ENCODE data around the gene LASP1NB.

The LASP1NB gene

DNA sequence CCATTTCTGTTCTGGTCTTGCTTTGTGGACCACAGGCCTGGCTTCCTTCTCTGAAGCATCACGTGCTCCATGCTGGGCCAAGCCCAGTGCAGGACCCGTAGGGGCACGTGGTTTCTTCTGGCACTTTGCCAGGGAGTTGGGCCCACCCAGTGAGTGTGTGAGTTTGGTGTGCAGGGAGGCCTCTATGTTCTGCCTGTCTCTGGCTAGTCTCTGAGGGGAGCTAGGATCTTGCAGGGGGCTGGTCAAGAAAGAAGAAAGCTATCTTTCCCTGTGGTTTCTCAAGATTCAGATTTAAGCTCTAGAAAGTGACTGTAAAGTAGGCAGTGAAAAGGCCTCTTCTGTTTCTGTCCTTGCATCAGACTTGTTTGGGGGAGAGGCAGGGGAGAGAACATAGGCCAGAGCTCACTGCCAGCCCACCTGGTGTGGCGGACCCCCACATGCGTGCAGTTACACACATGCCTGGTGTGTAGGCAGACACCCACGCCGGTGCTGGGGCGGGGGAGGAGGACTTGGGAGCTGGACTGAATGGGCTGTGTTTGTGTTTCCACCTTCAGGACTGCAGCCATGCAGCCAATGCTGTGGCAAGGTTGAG lies 43.7 kb upstream of the LASP1NB start:
- H3K79me1 ChIP-seq (ENCODE audit: low read depth, low read length) = peaks cover 10% of the 10 kb centered on the region
- H3K27me3 ChIP-seq (ENCODE audit: control insufficient read depth in 3 of 3, insufficient read depth in 3 of 3, low read depth in 1 of 3, low read length in 3 of 3) = no peaks in the 10 kb centered on the region
- H3K14ac ChIP-seq (ENCODE audit: low read length) = no peak overlapping the region
- no CpG with 5 or more reads among the region's 8 CpGs for whole genome bisulfite sequencing, 2 donors (ENCODE audit: extremely low coverage in 2 of 2, insufficient read length in 2 of 2, insufficient replicate concordance in 1 of 2)
- DNase-seq (ENCODE audit: low spot score) = no peak
- peak overlapping the region; percentile 50 for H4K91ac ChIP-seq (ENCODE audit: low read depth, low read length, poor library complexity)
- peak overlapping the region; percentile 82 for H2AK5ac ChIP-seq (ENCODE audit: low read depth, low read length)
- peaks cover 3 to 55% of the 10 kb centered on the region in 2 donors for H3K36me3 ChIP-seq (replicated peaks in 1 of 2; ENCODE audit: control insufficient read depth in 2 of 2, insufficient read depth in 2 of 2, low read length in 2 of 2)
- H2BK15ac ChIP-seq (ENCODE audit: low read length) = peak overlapping the region; percentile 56
- no peak overlapping the region for H3K4ac ChIP-seq (ENCODE audit: low read length)
- H3K27ac ChIP-seq (replicated peaks; ENCODE audit: low read length) = peak overlapping the region; percentile 61
- peak overlapping the region; percentile 47 for H2BK12ac ChIP-seq (ENCODE audit: low read length)
- peak overlapping the region; percentile 88 for H3K9ac ChIP-seq (ENCODE audit: low read depth, low read length, poor library complexity)
- H3K9me3 ChIP-seq (replicated peaks in 1 of 2; ENCODE audit: control insufficient read depth in 2 of 2, insufficient read depth in 1 of 2, low read depth in 1 of 2, low read length in 2 of 2) = no peaks in the 10 kb centered on the region
- H3K23ac ChIP-seq (ENCODE audit: low read depth, low read length, poor library complexity) = peak overlapping the region; percentile 57
- no peak overlapping the region for H4K8ac ChIP-seq (ENCODE audit: low read depth, low read length)
- peaks cover 68 to 73% of the 10 kb centered on the region in 2 donors for H3K4me1 ChIP-seq (ENCODE audit: control insufficient read depth in 2 of 2, insufficient read depth in 1 of 2, low read depth in 1 of 2, low read length in 2 of 2)
- H2BK5ac ChIP-seq (ENCODE audit: low read length) = peak overlapping the region; percentile 30
- no peak overlapping the region for H3K4me3 ChIP-seq (ENCODE audit: low read length in 2 of 2)
- H2AFZ ChIP-seq (ENCODE audit: low read length) = no peak overlapping the region
- no peak overlapping the region for H2BK120ac ChIP-seq (ENCODE audit: low read depth, low read length)
- H3K4me2 ChIP-seq (ENCODE audit: insufficient read depth, low read length, poor library complexity, severe bottlenecking) = no peak overlapping the region
- peak overlapping the region; percentile 92 for H3K18ac ChIP-seq (ENCODE audit: low read length)

DNA sequence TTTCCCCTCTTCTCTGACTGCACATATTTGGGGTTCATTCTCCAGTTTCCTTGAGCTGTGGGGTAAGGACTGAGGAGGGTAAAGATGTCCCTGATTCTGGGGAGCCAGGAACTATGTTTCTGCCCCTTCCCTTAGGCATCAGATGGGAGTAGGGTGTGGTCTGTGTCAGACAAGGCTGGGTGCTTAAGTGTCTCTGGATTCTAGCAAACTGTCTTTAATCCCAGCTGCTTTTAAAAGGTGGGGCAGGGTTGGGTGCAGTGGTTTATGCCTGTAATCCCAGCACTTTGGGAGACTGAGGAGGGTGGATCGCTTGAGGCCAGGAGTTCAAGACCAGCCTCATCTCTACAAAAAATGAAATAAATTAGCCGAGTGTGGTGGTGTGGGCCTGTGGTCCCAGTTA lies 42.5 kb upstream of the LASP1NB start:
- no peak overlapping the region for H4K91ac ChIP-seq (ENCODE audit: low read depth, low read length, poor library complexity)
- H2AK5ac ChIP-seq (ENCODE audit: low read depth, low read length) = peak overlapping the region; percentile 38
- no CpG with 5 or more reads among the region's 2 CpGs for WGBS, 2 donors (ENCODE audit: extremely low coverage in 2 of 2, insufficient read length in 2 of 2, insufficient replicate concordance in 1 of 2)

DNA sequence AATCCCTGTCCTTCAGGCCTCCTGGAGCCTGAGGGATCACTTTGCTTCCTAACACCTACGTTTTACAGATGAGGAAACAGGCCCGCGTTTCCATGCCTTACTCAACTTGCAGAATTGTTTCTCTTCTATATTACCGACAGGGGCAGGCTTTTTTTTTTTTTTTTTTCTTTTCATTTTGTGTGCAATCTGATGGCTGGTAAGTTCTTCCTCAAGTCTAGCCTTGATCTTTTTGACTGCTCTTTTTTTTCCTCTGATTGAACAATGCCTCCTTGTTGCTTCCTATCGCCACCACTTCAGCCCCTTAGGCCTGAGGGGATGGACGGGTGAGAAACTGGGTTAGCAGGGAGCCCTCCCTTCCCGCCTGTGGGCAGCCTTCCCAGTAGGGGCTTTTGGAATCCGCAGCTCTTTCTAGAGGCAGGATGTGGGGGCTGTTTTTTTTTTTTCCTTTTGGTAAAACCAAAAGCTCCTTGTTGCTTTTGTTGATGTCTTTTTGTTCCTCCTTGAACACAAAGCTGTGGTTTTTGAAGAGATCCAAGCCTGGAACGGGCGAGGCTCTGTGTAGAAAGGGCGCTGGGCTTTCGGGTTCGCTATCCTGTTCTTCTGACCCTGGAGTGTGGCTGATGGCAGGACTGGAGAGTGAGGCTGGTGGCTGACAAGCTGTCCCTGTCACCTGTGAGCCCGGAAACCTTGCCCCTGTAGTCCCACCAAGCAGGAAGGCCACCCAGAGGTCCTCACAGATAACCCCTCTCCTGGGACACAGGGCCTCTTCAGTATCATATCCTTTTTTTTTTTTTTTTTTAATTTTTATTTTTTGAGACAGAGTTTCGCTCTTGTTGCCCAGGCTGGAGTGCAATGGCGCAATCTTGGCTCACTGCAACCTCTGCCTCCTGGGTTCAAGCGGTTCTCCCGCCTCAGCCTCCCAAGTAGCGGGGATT lies 41.6 kb upstream of the LASP1NB start:
- no peak for DNase-seq (ENCODE audit: low spot score)
- no peak overlapping the region for H3K4me3 ChIP-seq (ENCODE audit: low read length in 2 of 2)
- no peak overlapping the region for H3K9ac ChIP-seq (ENCODE audit: low read depth, low read length, poor library complexity)
- no peak overlapping the region for H4K8ac ChIP-seq (ENCODE audit: low read depth, low read length)
- H2AK5ac ChIP-seq (ENCODE audit: low read depth, low read length) = peak overlapping the region; percentile 8
- peak overlapping the region; percentile 16 for H2AFZ ChIP-seq (ENCODE audit: low read length)
- H2BK15ac ChIP-seq (ENCODE audit: low read length) = no peak overlapping the region
- H3K4me1 ChIP-seq (ENCODE audit: control insufficient read depth in 2 of 2, insufficient read depth in 1 of 2, low read depth in 1 of 2, low read length in 2 of 2) = peaks cover 53 to 62% of the 10 kb centered on the region in 2 donors
- H3K4me2 ChIP-seq (ENCODE audit: insufficient read depth, low read length, poor library complexity, severe bottlenecking) = peak overlapping the region; percentile 29
- H3K27ac ChIP-seq (replicated peaks; ENCODE audit: low read length) = peak overlapping the region; percentile 85
- peaks cover 5 to 55% of the 10 kb centered on the region in 2 donors for H3K36me3 ChIP-seq (replicated peaks in 1 of 2; ENCODE audit: control insufficient read depth in 2 of 2, insufficient read depth in 2 of 2, low read length in 2 of 2)
- H2BK12ac ChIP-seq (ENCODE audit: low read length) = no peak overlapping the region
- H3K27me3 ChIP-seq (ENCODE audit: control insufficient read depth in 3 of 3, insufficient read depth in 3 of 3, low read depth in 1 of 3, low read length in 3 of 3) = no peaks in the 10 kb centered on the region
- H3K79me1 ChIP-seq (ENCODE audit: low read depth, low read length) = peaks cover 13% of the 10 kb centered on the region
- no CpG with 5 or more reads among the region's 19 CpGs for WGBS, 2 donors (ENCODE audit: extremely low coverage in 2 of 2, insufficient read length in 2 of 2, insufficient replicate concordance in 1 of 2)
- no peak overlapping the region for H4K91ac ChIP-seq (ENCODE audit: low read depth, low read length, poor library complexity)
- H3K14ac ChIP-seq (ENCODE audit: low read length) = no peak overlapping the region
- H2BK120ac ChIP-seq (ENCODE audit: low read depth, low read length) = no peak overlapping the region
- H3K9me3 ChIP-seq (replicated peaks in 1 of 2; ENCODE audit: control insufficient read depth in 2 of 2, insufficient read depth in 1 of 2, low read depth in 1 of 2, low read length in 2 of 2) = no peaks in the 10 kb centered on the region
- peak overlapping the region; percentile 80 for H3K18ac ChIP-seq (ENCODE audit: low read length)
- no peak overlapping the region for H2BK5ac ChIP-seq (ENCODE audit: low read length)
- no peak overlapping the region for H3K23ac ChIP-seq (ENCODE audit: low read depth, low read length, poor library complexity)
- no peak overlapping the region for H3K4ac ChIP-seq (ENCODE audit: low read length)

More for the DNA sequence above, 42.5 kb upstream of the LASP1NB start:
- Histone ChIP-seq H2BK5ac (ENCODE audit: low read length) (no peak overlapping the region), H3K27me3 (ENCODE audit: control insufficient read depth in 3 of 3, insufficient read depth in 3 of 3, low read depth in 1 of 3, low read length in 3 of 3) (no peaks in the 10 kb centered on the region), H3K36me3 (replicated peaks in 1 of 2; ENCODE audit: control insufficient read depth in 2 of 2, insufficient read depth in 2 of 2, low read length in 2 of 2) (peaks cover 3 to 59% of the 10 kb centered on the region in 2 donors), H2BK15ac (ENCODE audit: low read length) (no peak overlapping the region), H3K9me3 (replicated peaks in 1 of 2; ENCODE audit: control insufficient read depth in 2 of 2, insufficient read depth in 1 of 2, low read depth in 1 of 2, low read length in 2 of 2) (no peaks in the 10 kb centered on the region), H3K4me1 (ENCODE audit: control insufficient read depth in 2 of 2, insufficient read depth in 1 of 2, low read depth in 1 of 2, low read length in 2 of 2) (peaks cover 61 to 67% of the 10 kb centered on the region in 2 donors), H3K4me2 (ENCODE audit: insufficient read depth, low read length, poor library complexity, severe bottlenecking) (no peak overlapping the region), H2BK120ac (ENCODE audit: low read depth, low read length) (no peak overlapping the region), H4K8ac (ENCODE audit: low read depth, low read length) (no peak overlapping the region), H3K9ac (ENCODE audit: low read depth, low read length, poor library complexity) (no peak overlapping the region), H3K23ac (ENCODE audit: low read depth, low read length, poor library complexity) (no peak overlapping the region), H2BK12ac (ENCODE audit: low read length) (no peak overlapping the region), H3K4me3 (ENCODE audit: low read length in 2 of 2) (no peak overlapping the region), H3K27ac (replicated peaks; ENCODE audit: low read length) (peak overlapping the region; percentile 85), H3K79me1 (ENCODE audit: low read depth, low read length) (peaks cover 10% of the 10 kb centered on the region), H3K18ac (ENCODE audit: low read length) (peak overlapping the region; percentile 50), H3K14ac (ENCODE audit: low read length) (no peak overlapping the region), H2AFZ (ENCODE audit: low read length) (no peak overlapping the region), H3K4ac (ENCODE audit: low read length) (no peak overlapping the region)
- no peak for DNase-seq (ENCODE audit: low spot score)

Data from neuronal stem cell (in vitro differentiated cells).